Forelimb muscle (tissue), 1 donor: ENCODE measurements around the gene ZNF808. TPM values are rescaled to one million over a fixed set of nuclear protein-coding genes. Genes with fewer than 3 reads are reported as not detected.
A peak's percentile ranks its signal among the peaks of the same experiment; 100 is the strongest.
"Not testable (repeated sequence)": the region's sequence is repeated elsewhere in the genome, so short reads cannot be mapped to it uniquely, and the experiment has no call there.

Experiments
- DNase-seq: peaks from one replicate; pipeline ENCODE4 v3.0.0-alpha.2; 2013; ENCODE audit warnings: low read depth
- polyA plus RNA-seq: library from polyadenylated mRNA; unstranded; fragments of 120-200 nt; gene quantifications from one replicate; pipeline ENCODE4 v1.2.1, GENCODE V29; 2013; ENCODE audit not compliant: insufficient read length

Gene ZNF808
- polyA plus RNA-seq, 1 donor, result 6.5 TPM

DNA sequence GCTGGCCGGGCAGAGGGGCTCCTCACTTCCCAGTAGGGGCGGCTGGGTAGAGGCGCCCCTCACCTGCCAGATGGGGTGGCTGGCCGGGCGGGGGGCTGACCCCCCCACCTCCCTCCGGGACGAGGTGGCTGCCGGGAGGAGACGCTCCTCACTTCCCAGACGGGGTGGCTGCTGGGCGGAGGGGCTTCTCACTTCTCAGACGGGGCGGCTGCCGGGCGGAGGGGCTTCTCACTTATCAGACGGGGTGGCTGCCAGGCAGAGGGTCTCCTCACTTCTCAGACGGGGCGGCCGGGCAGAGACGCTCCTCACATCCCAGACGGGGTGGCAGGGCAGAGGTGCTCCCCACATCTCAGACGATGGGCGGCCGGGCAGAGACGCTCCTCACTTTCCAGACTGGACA is 66.0 kb downstream of the ZNF808 start:
- not testable (repeated sequence) for DNase-seq

DNA sequence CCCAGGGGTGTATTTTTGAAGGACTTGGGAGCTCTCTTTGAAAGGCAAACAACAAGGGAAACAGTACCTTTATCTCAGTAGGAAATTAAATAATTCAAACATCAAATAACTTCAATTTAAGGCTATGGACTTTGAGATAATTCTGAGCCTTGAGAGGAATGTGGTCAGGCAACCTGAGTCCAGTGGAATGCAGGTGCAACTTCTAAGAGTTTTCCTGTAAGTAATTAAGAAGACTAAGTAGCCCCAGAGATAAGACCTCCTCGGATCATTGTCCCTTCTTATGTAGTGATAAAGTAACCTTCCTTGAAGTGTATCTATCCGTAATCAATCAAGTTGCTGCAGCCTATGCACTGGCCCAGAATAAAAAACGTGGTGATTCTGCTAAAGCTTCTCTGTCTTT is 71.8 kb downstream of the ZNF808 start:
- no peak for DNase-seq

DNA sequence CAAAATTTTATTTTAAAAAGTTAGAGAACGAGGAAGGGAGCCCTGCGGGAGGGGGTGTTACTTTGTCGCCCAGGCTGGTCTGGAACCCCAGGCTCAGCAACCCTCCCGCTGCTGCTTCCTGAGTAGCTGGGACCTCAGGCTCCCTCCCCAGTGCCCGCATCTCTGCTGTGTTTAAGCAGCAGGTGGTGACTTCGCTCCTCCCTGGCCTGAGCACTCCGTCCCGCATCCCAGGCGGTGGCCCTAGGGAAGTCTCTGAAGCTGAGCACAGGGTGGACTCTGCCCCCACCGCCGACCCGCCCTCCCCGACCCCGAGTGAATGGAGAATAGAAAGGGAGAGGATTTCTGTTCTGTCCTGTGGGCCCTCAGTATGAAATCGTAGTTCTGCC is 73.2 kb downstream of the ZNF808 start:
- DNase-seq, result no peak

DNA sequence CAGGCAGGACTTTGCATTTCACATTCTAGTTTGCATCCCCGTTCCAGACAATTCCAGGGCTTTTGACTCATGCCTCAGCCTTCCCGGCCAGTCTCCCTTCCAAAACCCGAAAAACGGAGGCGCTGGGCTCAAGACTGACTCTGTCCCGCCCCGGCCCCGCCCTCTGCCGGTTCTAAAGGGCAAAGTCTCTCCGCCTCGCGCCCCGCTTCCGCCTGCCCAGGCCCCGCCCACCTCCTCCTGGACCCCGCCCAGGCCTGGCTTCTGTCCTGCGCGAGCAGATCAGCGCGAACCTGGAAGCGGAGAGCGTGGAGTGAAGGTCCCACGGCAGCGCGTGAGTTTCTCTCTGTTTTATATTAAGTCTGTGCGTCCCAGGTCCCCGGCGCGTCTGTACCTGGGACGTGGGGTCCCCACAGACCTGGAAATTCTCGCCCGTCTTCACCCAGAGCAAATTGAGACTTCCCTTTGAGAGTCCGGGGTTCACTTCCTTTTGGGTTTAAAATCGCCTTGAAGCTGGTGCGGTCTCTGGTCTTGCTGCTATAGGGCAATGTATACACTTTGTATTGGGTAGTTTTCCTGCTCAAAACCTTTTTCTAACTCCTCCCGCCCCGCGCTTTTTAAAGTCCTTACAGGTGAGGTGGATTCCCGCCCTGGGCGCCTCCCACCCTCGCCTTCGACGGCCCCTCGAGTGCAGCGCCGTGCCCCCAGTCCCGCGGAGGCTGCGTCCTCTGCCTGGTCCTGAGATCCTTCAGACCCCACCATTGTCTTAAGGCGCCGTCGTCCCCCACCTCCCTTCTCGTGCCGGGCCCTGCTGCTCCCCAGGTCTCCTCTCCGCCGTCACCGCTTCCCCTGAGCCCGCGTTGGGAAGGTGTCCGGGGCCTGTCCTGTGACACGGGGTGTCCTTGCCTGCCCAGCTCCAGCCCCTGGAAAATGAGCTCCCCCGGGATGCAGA is 73.8 kb downstream of the ZNF808 start:
- peak; percentile 36 for DNase-seq

DNA sequence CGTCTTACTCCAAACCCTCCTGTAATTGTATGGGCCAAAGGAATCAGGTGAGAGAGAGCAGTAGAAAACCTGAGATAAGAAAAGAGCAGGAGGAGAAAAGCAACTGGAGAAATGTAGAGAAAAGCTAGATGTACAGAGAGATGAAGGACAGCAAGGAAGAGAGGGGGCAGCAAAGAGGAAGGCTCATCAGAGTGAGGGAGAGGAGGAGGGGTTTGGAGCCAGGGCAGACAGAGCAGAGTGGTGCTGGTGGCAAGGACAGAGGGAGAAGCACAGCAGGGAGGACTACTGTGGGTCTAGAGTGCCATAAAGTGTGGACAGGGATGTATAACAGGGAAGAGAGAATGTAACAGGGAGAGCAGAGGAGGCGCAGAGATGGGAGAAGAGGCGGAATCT is 74.5 kb downstream of the ZNF808 start:
- not testable (repeated sequence) for DNase-seq

DNA sequence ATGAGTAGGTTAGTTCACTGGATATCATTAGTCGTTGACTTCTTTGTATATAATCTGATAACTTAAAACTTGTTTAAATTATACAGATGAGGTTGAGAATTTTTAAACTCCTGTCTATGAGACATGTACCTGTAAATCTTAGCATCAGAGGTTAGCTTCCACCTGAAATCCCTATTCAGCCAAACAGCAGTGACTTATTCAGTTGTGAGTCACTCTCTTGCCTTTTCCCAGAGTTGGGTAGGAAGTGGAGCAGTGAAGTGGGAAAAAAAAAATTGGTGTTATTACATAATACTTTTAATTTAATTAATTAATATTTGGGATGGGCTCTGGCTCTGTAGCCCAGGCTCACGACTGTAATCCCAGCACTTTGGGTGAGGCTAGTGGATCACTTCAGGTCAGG is 75.5 kb downstream of the ZNF808 start:
- DNase-seq, result no peak

DNA sequence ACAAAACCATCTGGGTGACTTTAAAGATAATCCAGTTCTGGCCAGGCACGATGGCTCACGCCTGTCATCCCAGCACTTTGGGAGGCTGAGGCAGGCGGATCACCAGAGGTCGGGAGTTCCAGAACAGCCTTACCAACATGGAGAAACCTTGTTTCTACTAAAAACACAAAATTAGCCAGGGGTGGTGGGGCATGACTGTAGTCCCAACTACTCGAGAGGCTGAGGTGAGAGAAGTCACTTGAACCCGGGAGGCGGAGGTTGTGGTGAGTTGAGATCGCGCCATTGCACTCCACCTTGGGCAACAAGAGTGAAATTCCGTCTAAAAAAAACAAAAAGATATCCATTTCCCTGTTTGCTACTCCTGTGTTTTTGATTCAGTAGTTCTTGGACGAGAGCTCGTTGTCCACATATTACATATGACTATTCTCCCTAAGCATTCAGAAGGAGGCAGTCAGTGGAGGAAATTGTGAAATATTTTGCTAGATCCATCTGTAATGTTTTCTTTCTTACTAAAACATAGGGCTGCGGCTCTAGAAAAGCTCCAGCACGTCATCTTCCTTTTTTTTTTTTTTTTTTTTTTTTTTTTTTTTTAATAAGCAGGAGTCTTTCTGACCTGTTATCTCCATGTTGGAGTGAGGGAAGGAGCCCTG is 76.2 kb downstream of the ZNF808 start:
- DNase-seq, result no peak

Other genes with a start within 250 kb of the ZNF808 start
- gene ZNF480, start 230.5 kb upstream of the ZNF808 start, polyA plus RNA-seq, result 9.5 TPM
- gene ZNF610, start 191.4 kb upstream of the ZNF808 start, polyA plus RNA-seq, result 3.3 TPM
- gene ZNF880, start 157.7 kb upstream of the ZNF808 start, polyA plus RNA-seq, result 12.5 TPM
- 20.1 TPM for gene ZNF528, start 129.8 kb upstream of the ZNF808 start, polyA plus RNA-seq
- 0.81 TPM for gene ZNF534, start 98.5 kb upstream of the ZNF808 start, polyA plus RNA-seq
- 2.4 TPM for gene ZNF578, start 74.1 kb upstream of the ZNF808 start, polyA plus RNA-seq
- 8.6 TPM for gene ZNF701, start 42.6 kb downstream of the ZNF808 start, polyA plus RNA-seq
- 53.9 TPM for gene ZNF83, start 110.7 kb downstream of the ZNF808 start, polyA plus RNA-seq
- 6.7 TPM for gene ZNF611, start 207.4 kb downstream of the ZNF808 start, polyA plus RNA-seq